Posterior vena cava (tissue), 2 donors: ENCODE data around the gene NCEH1. TPM values are rescaled to one million over a fixed set of nuclear protein-coding genes. Genes with fewer than 3 reads are reported as not detected.
"Not testable (repeated sequence)": the region's sequence is repeated elsewhere in the genome, so short reads cannot be mapped to it uniquely, and the experiment has no call there.

Experiments
- DNase-seq: peaks from one replicate; pipeline ENCODE4 v3.0.0-alpha.2; 2020; ENCODE audit warnings: low spot score
- intact Hi-C, 2 donors: fragments of 100-400 bp; cut with DNase I; formaldehyde crosslinking; loops; one replicate each; pipeline versions ENCODE4 v1.14.1 to v1.14.2; 2022 to 2023
- total RNA-seq, 2 donors: library from RNA; stranded (reverse); fragmentation: NEBNext Ultra II Directional; extraction: Animal tissue kit (Norgen Biotek cat#: 25700); gene quantifications; one replicate each; pipeline ENCODE4 v1.2.1, GENCODE V29; 2021
- donor health status: DM: yes; HTN: yes; CAD: no.
- donor health status: DM: yes; HTN: yes; CAD: no.

Gene NCEH1
- total RNA-seq, 2 donors from 2014 or later: 10.3 to 15.6 TPM

- DNase-seq: no peak
- intact Hi-C loops: no loop called here
These were observed 25.3 kb downstream of the NCEH1 start for GRCh38 chr3:172685331-172686214.

GRCh38 chr3:172680684-172681083, 30.2 kb downstream of the NCEH1 start:
- no peak for DNase-seq
- intact Hi-C loops: no loop called here

- no peak for DNase-seq
- intact Hi-C loops: loop anchor here in 1 of 2 donors (10.0 kb wide), 1 partner anchor 65 kb away; no protein-coding TSS in a partner anchor
These were observed 31.3 kb downstream of the NCEH1 start for GRCh38 chr3:172679599-172679998.

GRCh38 chr3:172678068-172678467, 32.8 kb downstream of the NCEH1 start:
- intact Hi-C loops: loop anchor here in 1 of 2 donors (10.0 kb wide), 1 partner anchor 67 kb away; no protein-coding TSS in a partner anchor
- DNase-seq: no peak

GRCh38 chr3:172676196-172676922, 34.5 kb downstream of the NCEH1 start:
- intact Hi-C loops: loop anchor here in 1 of 2 donors (10.0 kb wide), 1 partner anchor 68 kb away; no protein-coding TSS in a partner anchor
- no peak for DNase-seq

GRCh38 chr3:172675441-172676193, 35.2 kb downstream of the NCEH1 start:
- intact Hi-C loops: loop anchor here in 1 of 2 donors (10.0 kb wide), 1 partner anchor 69 kb away; no protein-coding TSS in a partner anchor
- no peak for DNase-seq

GRCh38 chr3:172673210-172673679, 37.6 kb downstream of the NCEH1 start:
- no peak for DNase-seq
- intact Hi-C loops: loop anchor here in 1 of 2 donors (10.0 kb wide), 1 partner anchor 72 kb away; no protein-coding TSS in a partner anchor

GRCh38 chr3:172669021-172669420, 41.8 kb downstream of the NCEH1 start:
- DNase-seq: no peak
- intact Hi-C loops: loop anchor here (5.0 to 10.0 kb wide), 2 partner anchors 182 to 184 kb away; no protein-coding TSS in a partner anchor

- no peak for DNase-seq
- intact Hi-C loops: loop anchor here (5.0 to 10.0 kb wide), 2 partner anchors 180 to 182 kb away; no protein-coding TSS in a partner anchor
These were observed 43.8 kb downstream of the NCEH1 start for GRCh38 chr3:172666873-172667694.

GRCh38 chr3:172666181-172666872, 44.5 kb downstream of the NCEH1 start:
- intact Hi-C loops: loop anchor here (5.0 to 10.0 kb wide), 2 partner anchors 179 to 182 kb away; no protein-coding TSS in a partner anchor
- no peak for DNase-seq

GRCh38 chr3:172665510-172665909, 45.4 kb downstream of the NCEH1 start:
- intact Hi-C loops: loop anchor here (5.0 to 10.0 kb wide), 2 partner anchors 178 to 181 kb away; no protein-coding TSS in a partner anchor
- DNase-seq: not testable (repeated sequence)

GRCh38 chr3:172660421-172660820, 50.4 kb downstream of the NCEH1 start:
- intact Hi-C loops: loop anchor here in 1 of 2 donors (10.0 kb wide), 1 partner anchor 176 kb away; no protein-coding TSS in a partner anchor
- not testable (repeated sequence) for DNase-seq

- intact Hi-C loops: loop anchor here in 1 of 2 donors (10.0 kb wide), 1 partner anchor 175 kb away; no protein-coding TSS in a partner anchor
- no peak for DNase-seq
These were observed 51.4 kb downstream of the NCEH1 start for GRCh38 chr3:172659246-172660002.

GRCh38 chr3:172658344-172659245, 52.3 kb downstream of the NCEH1 start:
- DNase-seq: no peak
- intact Hi-C loops: no loop called here

- no peak for DNase-seq
- intact Hi-C loops: no loop called here
These were observed 54.3 kb downstream of the NCEH1 start for GRCh38 chr3:172656602-172657001.

- intact Hi-C loops: no loop called here
- no peak for DNase-seq
These were observed 55.5 kb downstream of the NCEH1 start for GRCh38 chr3:172655388-172655787.
